Rectal smooth muscle tissue (tissue), 1 donor: ENCODE results near the gene DENND2A.
"Not testable (repeated sequence)": the region's sequence is repeated elsewhere in the genome, so short reads cannot be mapped to it uniquely, and the experiment has no call there.

Experiments used
- H3K27ac ChIP-seq: one replicate; pipeline ENCODE4 v1.7.0; 2013; ENCODE audit warnings: low read depth, low read length, inconsistent platforms
- H3K27me3 ChIP-seq: one replicate; pipeline ENCODE4 v1.7.0; 2013; ENCODE audit warnings: low read length; ENCODE audit not compliant: control insufficient read depth, insufficient read depth
- H3K36me3 ChIP-seq: one replicate; pipeline ENCODE4 v1.7.0; 2013; ENCODE audit warnings: low read length; ENCODE audit not compliant: control insufficient read depth, insufficient read depth
- H3K4me1 ChIP-seq: one replicate; pipeline ENCODE4 v1.7.0; 2013; ENCODE audit warnings: low read length; ENCODE audit not compliant: control insufficient read depth, insufficient read depth
- H3K4me3 ChIP-seq: one replicate; pipeline ENCODE4 v1.7.0; 2013; ENCODE audit warnings: low read length
- H3K9ac ChIP-seq: one replicate; pipeline ENCODE4 v1.7.0; 2013; ENCODE audit warnings: low read length

DENND2A gene

GRCh38 chr7:140678081-140678815 lies 37.6 kb upstream of the DENND2A start:
- Histone ChIP-seq H3K4me3 (no peak overlapping the region), H3K4me1 (peaks cover 10% of the 10 kb centered on the region), H3K27ac (no peak overlapping the region), H3K36me3 (peaks cover 13% of the 10 kb centered on the region), H3K9ac (no peak overlapping the region), H3K27me3 (no peaks in the 10 kb centered on the region)

- Histone ChIP-seq H3K4me1 (peaks cover 10% of the 10 kb centered on the region), H3K9ac (no peak overlapping the region), H3K4me3 (no peak overlapping the region), H3K27ac (no peak overlapping the region), H3K36me3 (peaks cover 13% of the 10 kb centered on the region), H3K27me3 (no peaks in the 10 kb centered on the region)
Measured at GRCh38 chr7:140677496-140677895, 36.9 kb upstream of the DENND2A start.

GRCh38 chr7:140676956-140677355 lies 36.3 kb upstream of the DENND2A start:
- not testable (repeated sequence) for H3K9ac ChIP-seq, H3K27ac ChIP-seq, H3K4me3 ChIP-seq, H3K27me3 ChIP-seq, H3K4me1 ChIP-seq
- H3K36me3 ChIP-seq, result peaks cover 13% of the 10 kb centered on the region

- Histone ChIP-seq H3K4me1 (peaks cover 10% of the 10 kb centered on the region), H3K27me3 (no peaks in the 10 kb centered on the region), H3K27ac (no peak overlapping the region), H3K36me3 (peaks cover 13% of the 10 kb centered on the region), H3K4me3 (no peak overlapping the region), H3K9ac (no peak overlapping the region)
Measured at GRCh38 chr7:140676306-140676705, 35.7 kb upstream of the DENND2A start.

- no peak overlapping the region for H3K9ac ChIP-seq
- H3K27ac ChIP-seq, result no peak overlapping the region
Measured at GRCh38 chr7:140675726-140676125, 35.1 kb upstream of the DENND2A start.

GRCh38 chr7:140674899-140675701 lies 34.5 kb upstream of the DENND2A start:
- no peak overlapping the region for H3K9ac ChIP-seq

More at GRCh38 chr7:140675726-140676125, 35.1 kb upstream of the DENND2A start:
- peaks cover 10% of the 10 kb centered on the region for H3K4me1 ChIP-seq
- H3K4me3 ChIP-seq, result no peak overlapping the region
- H3K27me3 ChIP-seq, result no peaks in the 10 kb centered on the region
- peaks cover 10% of the 10 kb centered on the region for H3K36me3 ChIP-seq

GRCh38 chr7:140674356-140674800 lies 33.8 kb upstream of the DENND2A start:
- Histone ChIP-seq H3K9ac (no peak overlapping the region), H3K4me3 (peak overlapping the region; percentile 79), H3K27me3 (no peaks in the 10 kb centered on the region), H3K27ac (no peak overlapping the region), H3K36me3 (peaks cover 6% of the 10 kb centered on the region), H3K4me1 (peaks cover 10% of the 10 kb centered on the region)

More at GRCh38 chr7:140674899-140675701, 34.5 kb upstream of the DENND2A start:
- Histone ChIP-seq H3K4me3 (no peak overlapping the region), H3K36me3 (peaks cover 7% of the 10 kb centered on the region), H3K4me1 (peaks cover 10% of the 10 kb centered on the region), H3K27me3 (no peaks in the 10 kb centered on the region), H3K27ac (no peak overlapping the region)

- Histone ChIP-seq H3K27me3 (no peaks in the 10 kb centered on the region), H3K27ac (peak overlapping the region; percentile 69), H3K9ac (peak overlapping the region; percentile 61)
Measured at GRCh38 chr7:140673774-140674155, 33.2 kb upstream of the DENND2A start.

GRCh38 chr7:140673063-140673773 lies 32.6 kb upstream of the DENND2A start:
- H3K9ac ChIP-seq, result peak overlapping the region; percentile 61
- H3K27me3 ChIP-seq, result no peaks in the 10 kb centered on the region
- peak overlapping the region; percentile 69 for H3K27ac ChIP-seq
- H3K36me3 ChIP-seq, result no peaks in the 10 kb centered on the region
- peaks cover 10% of the 10 kb centered on the region for H3K4me1 ChIP-seq
- H3K4me3 ChIP-seq, result peak overlapping the region; percentile 79

More at GRCh38 chr7:140673774-140674155, 33.2 kb upstream of the DENND2A start:
- Histone ChIP-seq H3K36me3 (peaks cover under 1% of the 10 kb centered on the region), H3K4me3 (peak overlapping the region; percentile 79), H3K4me1 (peaks cover 10% of the 10 kb centered on the region)

- Histone ChIP-seq H3K4me1 (peaks cover 10% of the 10 kb centered on the region), H3K27ac (peak within 1 kb of the TSS; percentile 69), H3K36me3 (no peaks in the 10 kb centered on the region), H3K27me3 (no peaks in the 10 kb centered on the region), H3K4me3 (peak within 1 kb of the TSS; percentile 79), H3K9ac (peak within 1 kb of the TSS; percentile 61)
Measured at GRCh38 chr7:140672382-140673062, 31.9 kb upstream of the DENND2A start, which contains the start of gene ADCK2. ADCK2 (plus strand) TSS chr7:140672945; CDS start chr7:140673331, 386 bp downstream.

- no peak overlapping the region for H3K9ac ChIP-seq
- peaks cover 10% of the 10 kb centered on the region for H3K4me1 ChIP-seq
- no peaks in the 10 kb centered on the region for H3K27me3 ChIP-seq
- no peak overlapping the region for H3K4me3 ChIP-seq
- no peaks in the 10 kb centered on the region for H3K36me3 ChIP-seq
- H3K27ac ChIP-seq, result no peak overlapping the region
Measured at GRCh38 chr7:140671966-140672365, 31.4 kb upstream of the DENND2A start.
